DND-41 (cell line): Measurements from ENCODE around the gene TP73.

Experiments
- ATAC-seq: fragments of 200-7000 bp; cut with Tn5 transposase; 3 replicates; pipeline ENCODE4 v1.9.1; 2021; ENCODE audit warnings: low read depth; ENCODE audit not compliant: insufficient read depth
- DNase-seq: peaks from one replicate; pipeline ENCODE4 v3.0.0-alpha.2; 2020
- H2AFZ ChIP-seq: 2 replicates; pipeline ENCODE4 v1.6.0; 2012; ENCODE audit warnings: low read depth, low read length
- H3K27ac ChIP-seq: 2 replicates; pipeline ENCODE4 v1.5.1; 2012; ENCODE audit warnings: low read length, inconsistent platforms
- H3K27me3 ChIP-seq: fragments of 200-600 bp; sonication (generic); 2 replicates; pipeline ENCODE4 v1.6.0; 2012; ENCODE audit warnings: low read length, mild to moderate bottlenecking, inconsistent platforms; ENCODE audit not compliant: insufficient read depth, poor library complexity
- H3K36me3 ChIP-seq: 2 replicates; pipeline ENCODE4 v1.5.1; 2012; ENCODE audit warnings: low read length, inconsistent platforms; ENCODE audit not compliant: insufficient read depth
- H3K4me1 ChIP-seq: 2 replicates; pipeline ENCODE4 v1.5.1; 2012; ENCODE audit warnings: mild to moderate bottlenecking, low read length; ENCODE audit not compliant: insufficient read depth
- H3K4me2 ChIP-seq: 2 replicates; pipeline ENCODE4 v1.6.0; 2012; ENCODE audit warnings: mild to moderate bottlenecking, moderate library complexity, low read length, inconsistent platforms; ENCODE audit not compliant: insufficient read depth
- H3K4me3 ChIP-seq, 2 experiments: fragments of 200-600 bp in 1 of 2; shearing (Covaris generic) in 1 of 2; 2 replicates each; pipeline ENCODE4 v1.5.1; 2012 to 2016; ENCODE audit warnings: inconsistent platforms in 2 of 2, low read length in 2 of 2, mild to moderate bottlenecking in 2 of 2, low read depth in 1 of 2, moderate library complexity in 1 of 2
- H3K79me2 ChIP-seq: 2 replicates; pipeline ENCODE4 v1.6.0; 2012; ENCODE audit warnings: low read length, inconsistent platforms; ENCODE audit not compliant: insufficient read depth
- H3K9ac ChIP-seq: 2 replicates; pipeline ENCODE4 v1.6.0; 2012; ENCODE audit warnings: low read depth, mild to moderate bottlenecking, inconsistent platforms, low read length, moderate library complexity
- H3K9me3 ChIP-seq: 2 replicates; pipeline ENCODE4 v1.5.1; 2012; ENCODE audit warnings: low read length, moderate library complexity, mild to moderate bottlenecking, inconsistent platforms; ENCODE audit not compliant: insufficient read depth, severe bottlenecking
- H4K20me1 ChIP-seq: 2 replicates; pipeline ENCODE4 v1.6.0; 2012; ENCODE audit warnings: low read length; ENCODE audit not compliant: insufficient read depth
- CTCF ChIP-seq: IDR thresholded peaks from 2 replicates; pipeline ENCODE4 v1.5.1; 2012; ENCODE audit warnings: borderline replicate concordance, low read length, moderate library complexity, mild to moderate bottlenecking; ENCODE audit not compliant: poor library complexity, severe bottlenecking; ENCODE audit errors: extremely low read depth
- EZH2 ChIP-seq: IDR thresholded peaks from 3 replicates; pipeline ENCODE4 v1.6.1; 2012; ENCODE audit warnings: borderline replicate concordance, low read depth, mild to moderate bottlenecking, moderate library complexity, low read length, inconsistent platforms; ENCODE audit not compliant: severe bottlenecking

Gene TP73

GRCh38 chr1:3638676-3639075 is 13.6 kb upstream of the TP73 start:
- H3K9me3 ChIP-seq, result no peaks in the 10 kb centered on the region
- H3K79me2 ChIP-seq, result peaks cover 15% of the 10 kb centered on the region; the same call in 1 of the 2 replicates
- TF ChIP-seq CTCF (no peak), EZH2 (no peak)
- peaks cover 26% of the 10 kb centered on the region for H4K20me1 ChIP-seq
- H2AFZ ChIP-seq, result no peak overlapping the region
- H3K4me1 ChIP-seq, result no peaks in the 10 kb centered on the region
- no peaks in the 10 kb centered on the region for H3K27me3 ChIP-seq
- peaks cover 86% of the 10 kb centered on the region for H3K36me3 ChIP-seq
- DNase-seq (no peak), ATAC-seq (no peak)
- no peak overlapping the region for H3K9ac ChIP-seq
- H3K4me2 ChIP-seq, result no peak overlapping the region
- no peak overlapping the region for H3K27ac ChIP-seq
- no peak overlapping the region for H3K4me3 ChIP-seq

- H3K9me3 ChIP-seq, result no peaks in the 10 kb centered on the region
- no peak overlapping the region for H3K9ac ChIP-seq
- TF ChIP-seq EZH2 (no peak), CTCF (no peak)
- DNase-seq (no peak), ATAC-seq (no peak)
- H3K4me3 ChIP-seq, result no peak overlapping the region
- H3K4me1 ChIP-seq, result no peaks in the 10 kb centered on the region
- H3K36me3 ChIP-seq, result peaks cover 81% of the 10 kb centered on the region
- no peak overlapping the region for H3K27ac ChIP-seq
- H2AFZ ChIP-seq, result no peak overlapping the region
- peaks cover 17% of the 10 kb centered on the region for H3K79me2 ChIP-seq
- no peak overlapping the region for H3K4me2 ChIP-seq
- H4K20me1 ChIP-seq, result peaks cover 21% of the 10 kb centered on the region
- no peaks in the 10 kb centered on the region for H3K27me3 ChIP-seq
These were observed 12.9 kb upstream of the TP73 start for GRCh38 chr1:3639397-3639911.

- peaks cover 22% of the 10 kb centered on the region for H3K79me2 ChIP-seq
- H3K4me1 ChIP-seq, result no peaks in the 10 kb centered on the region
- no peaks in the 10 kb centered on the region for H3K27me3 ChIP-seq
- TF ChIP-seq CTCF, result no peak
- no peak for TF ChIP-seq EZH2
- peaks cover 81% of the 10 kb centered on the region for H3K36me3 ChIP-seq
- no peaks in the 10 kb centered on the region for H3K9me3 ChIP-seq
- H2AFZ ChIP-seq, result no peak overlapping the region
- H3K9ac ChIP-seq, result no peak overlapping the region
- no peak for ATAC-seq
- no peak overlapping the region for H3K4me3 ChIP-seq
- peaks cover 20% of the 10 kb centered on the region for H4K20me1 ChIP-seq
- no peak overlapping the region for H3K4me2 ChIP-seq
- H3K27ac ChIP-seq, result no peak overlapping the region
- DNase-seq, result no peak
These were observed 12.0 kb upstream of the TP73 start for GRCh38 chr1:3640121-3640837.
